ENCODE measurements around the gene RAET1L. TPM values are rescaled to one million over a fixed set of nuclear protein-coding genes. Genes with fewer than 3 reads are reported as not detected.

RAET1L gene
- total RNA-seq, 3 donors from 2014 or later, result not detected

DNA sequence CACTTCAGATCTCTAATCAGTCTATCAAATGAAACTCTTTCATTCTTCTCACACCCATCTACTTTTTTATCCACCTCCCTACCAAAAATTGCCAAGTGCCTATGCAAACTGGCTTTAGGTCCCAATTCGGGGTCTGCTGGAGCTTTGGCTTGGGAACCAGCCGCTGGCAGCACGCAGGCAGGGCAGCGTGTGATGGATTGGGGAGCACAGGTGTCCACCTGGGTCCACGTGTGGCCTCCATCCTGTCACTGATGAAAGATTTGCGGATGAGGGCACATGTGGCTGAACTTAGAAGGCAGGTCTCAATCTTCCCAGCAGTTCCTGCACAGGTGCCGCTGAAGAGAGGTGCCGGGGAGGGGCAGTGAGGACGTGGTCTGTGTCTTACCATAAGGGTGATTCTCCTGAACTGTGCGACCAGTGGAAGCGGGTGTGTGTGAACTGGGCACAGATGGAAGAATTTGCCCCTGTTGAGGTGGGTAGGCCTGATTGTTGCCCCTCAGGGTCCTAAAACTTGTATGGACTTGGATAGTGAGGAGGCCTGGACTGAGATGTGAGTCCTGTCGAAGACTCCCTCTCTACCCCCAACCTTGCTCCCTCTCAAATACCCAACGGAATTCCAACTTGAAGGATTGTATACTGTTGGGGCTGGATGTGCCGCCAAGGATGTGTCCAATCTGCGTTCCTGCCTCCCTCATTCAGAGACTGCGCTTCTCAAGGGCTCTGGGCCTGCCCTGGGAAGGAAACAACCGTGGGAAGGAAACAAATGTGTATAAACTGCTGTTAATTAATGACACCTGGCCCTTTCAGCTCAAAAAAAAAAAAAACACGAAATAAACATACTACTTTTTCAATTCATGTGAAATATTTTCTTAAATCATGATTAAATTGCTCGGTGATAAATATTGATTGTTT, 18.4 kb upstream of the RAET1L start:
- no peaks in the 10 kb centered on the region for H3K4me1 ChIP-seq (ENCODE audit: low read depth)
- no peaks in the 10 kb centered on the region for H3K36me3 ChIP-seq (ENCODE audit: low read depth)
- DNase-seq (no peak), ATAC-seq (no peak)
- H3K4me3 ChIP-seq, result no peak overlapping the region
- no peaks in the 10 kb centered on the region for H3K9me3 ChIP-seq
- no peak for TF ChIP-seq CTCF (IDR thresholded peaks at IDR 0.05)
- intact Hi-C loops (cut with DNase I, micrococcal nuclease), result no loop called here

GRCh38 chr6:150043096-150043495, 17.8 kb upstream of the RAET1L start:
- TF ChIP-seq CTCF (IDR thresholded peaks at IDR 0.05), result no peak
- ATAC-seq, result no peak
- intact Hi-C loops (cut with DNase I, micrococcal nuclease), result no loop called here
- H3K4me3 ChIP-seq, result no peak overlapping the region
- no peaks in the 10 kb centered on the region for H3K36me3 ChIP-seq (ENCODE audit: low read depth)
- no peaks in the 10 kb centered on the region for H3K9me3 ChIP-seq
- no peaks in the 10 kb centered on the region for H3K4me1 ChIP-seq (ENCODE audit: low read depth)
- no peak for DNase-seq

GRCh38 chr6:150038202-150039062, 13.1 kb upstream of the RAET1L start:
- intact Hi-C loops (cut with DNase I, micrococcal nuclease), result no loop called here
- peak; percentile 34 for ATAC-seq
- no peak for TF ChIP-seq CTCF (IDR thresholded peaks at IDR 0.05)
- Histone ChIP-seq H3K36me3 (ENCODE audit: low read depth) (no peaks in the 10 kb centered on the region), H3K4me3 (no peak overlapping the region), H3K4me1 (ENCODE audit: low read depth) (peaks cover 8% of the 10 kb centered on the region), H3K9me3 (no peaks in the 10 kb centered on the region)
- no peak for DNase-seq

GRCh38 chr6:150037526-150038201, 12.3 kb upstream of the RAET1L start:
- no peak for DNase-seq
- intact Hi-C loops (cut with DNase I, micrococcal nuclease), result no loop called here
- Histone ChIP-seq H3K9me3 (no peaks in the 10 kb centered on the region), H3K4me3 (no peak overlapping the region), H3K36me3 (ENCODE audit: low read depth) (no peaks in the 10 kb centered on the region), H3K4me1 (ENCODE audit: low read depth) (peaks cover 8% of the 10 kb centered on the region)
- TF ChIP-seq CTCF (IDR thresholded peaks at IDR 0.05), result no peak
- ATAC-seq, result peak; percentile 14

GRCh38 chr6:150036081-150036480, 10.7 kb upstream of the RAET1L start:
- H3K4me3 ChIP-seq, result no peak overlapping the region
- TF ChIP-seq CTCF (IDR thresholded peaks at IDR 0.05), result no peak
- DNase-seq, result no peak
- H3K4me1 ChIP-seq (ENCODE audit: low read depth), result peaks cover 8% of the 10 kb centered on the region
- intact Hi-C loops (cut with DNase I, micrococcal nuclease), result no loop called here
- ATAC-seq, result no peak
- H3K36me3 ChIP-seq (ENCODE audit: low read depth), result no peaks in the 10 kb centered on the region
- H3K9me3 ChIP-seq, result no peaks in the 10 kb centered on the region

Data from mucosa of descending colon (tissue), 3 donors.